A549 (cell line): Measurements from ENCODE around the gene KRT34. TPM values are rescaled to one million over a fixed set of nuclear protein-coding genes. Genes with fewer than 3 reads are reported as not detected.

Experiments
- ATAC-seq, 2 experiments: fragments of 200-7000 bp in 1 of 2; fragments of >200 bp in 1 of 2; cut with Nextera tagmentation in 1 of 2; cut with Tn5 transposase in 1 of 2; 3 replicates each; pipeline versions ENCODE4 v1.8.0 to v1.9.1; 2018 to 2020; ENCODE audit warnings: mild to moderate bottlenecking in 1 of 2, moderate library complexity in 1 of 2
- CTCF ChIA-PET: fragments of 300-600 bp; sonication (Branson Sonifier 250); formaldehyde crosslinking; extraction: SDS; loops from one replicate; lab custom pipeline; 2021; ENCODE audit warnings: antibody characterized with exemption, inconsistent platforms; lab: Yijun Ruan, JAX
- POLR2A ChIA-PET: fragments of 350-600 bp; formaldehyde crosslinking; extraction: SDS; loops from one replicate; lab custom pipeline; 2021; ENCODE audit warnings: antibody characterized with exemption, inconsistent platforms; lab: Yijun Ruan, JAX
- DNase-seq, 2 experiments: peaks; one replicate each; pipeline versions ENCODE4 v3.0.0 to v3.0.0-alpha.2; 2011 to 2016; ENCODE audit warnings: low read depth in 1 of 2, low spot score in 1 of 2
- FAIRE-seq: peaks from 2 replicates; lab custom pipeline; 2011; peaks lifted over from hg19 to GRCh38; lab: Jason Lieb, UNC
- H3K27ac ChIP-seq, 2 experiments: fragments of >200 bp; sonication (Bioruptor Twin); formaldehyde crosslinking; 3 replicates each; pipeline ENCODE4 v1.5.1; 2016 to 2017
- H3K4me1 ChIP-seq: fragments of >200 bp; sonication (Bioruptor Twin); formaldehyde crosslinking; 3 replicates; pipeline ENCODE4 v1.6.1; 2016
- H3K4me2 ChIP-seq: fragments of >200 bp; sonication (Bioruptor Twin); formaldehyde crosslinking; 3 replicates; pipeline ENCODE4 v1.6.1; 2016
- H3K4me3 ChIP-seq: fragments of >200 bp; sonication (Bioruptor Twin); formaldehyde crosslinking; 3 replicates; pipeline ENCODE4 v1.5.1; 2016
- H3K9me3 ChIP-seq: fragments of >200 bp; sonication (Bioruptor Twin); formaldehyde crosslinking; 3 replicates; pipeline ENCODE4 v1.6.1; 2016
- BHLHE40 ChIP-seq: IDR thresholded peaks from 2 replicates; pipeline ENCODE4 v1.6.1; 2012; ENCODE audit warnings: low read depth, low read length, inconsistent platforms
- CBX2 ChIP-seq: fragments of 200-600 bp; sonication (generic); IDR thresholded peaks from 2 replicates; pipeline ENCODE4 v1.6.1; 2016; ENCODE audit warnings: low read depth, mild to moderate bottlenecking, borderline replicate concordance
- CEBPB ChIP-seq, 2 experiments: fragments of >200 bp in 1 of 2; sonication (Bioruptor Twin) in 1 of 2; formaldehyde crosslinking in 1 of 2; IDR thresholded peaks; 2 replicates each; pipeline ENCODE4 v1.6.1; 2012 to 2016
- CTCF ChIP-seq: fragments of >200 bp; sonication (Bioruptor Twin); formaldehyde crosslinking; IDR thresholded peaks from 3 replicates; pipeline ENCODE4 v1.5.1; 2016
- ESRRA ChIP-seq: fragments of 150-350 bp; IDR thresholded peaks from 2 replicates; pipeline ENCODE4 v1.6.1; 2014; ENCODE audit warnings: mild to moderate bottlenecking, low read length, borderline replicate concordance
- FOSB ChIP-seq: fragments of 250-450 bp; sonication (Bioruptor Pico); IDR thresholded peaks from 2 replicates; pipeline ENCODE4 v1.5.0; 2020; ENCODE audit warnings: mild to moderate bottlenecking, moderate library complexity
- FOXS1 ChIP-seq: fragments of 250-450 bp; sonication (Bioruptor Pico); IDR thresholded peaks from 2 replicates; pipeline ENCODE4 v1.5.0; 2020; ENCODE audit warnings: mild to moderate bottlenecking, moderate library complexity
- HDAC2 ChIP-seq: fragments of 200-600 bp; sonication (generic); IDR thresholded peaks from 2 replicates; pipeline ENCODE4 v1.6.1; 2016
- KDM5A ChIP-seq: fragments of 200-600 bp; sonication (generic); IDR thresholded peaks from 2 replicates; pipeline ENCODE4 v1.6.1; 2016; ENCODE audit warnings: antibody characterized with exemption, mild to moderate bottlenecking
- MAZ ChIP-seq: fragments of 150-350 bp; IDR thresholded peaks from 2 replicates; pipeline ENCODE4 v1.6.1; 2014; ENCODE audit warnings: antibody characterized with exemption, low read depth, low read length, borderline replicate concordance
- NFE2L2 ChIP-seq: fragments of 150-350 bp; conservative IDR thresholded peaks from 2 replicates; pipeline ENCODE4 v1.6.1; 2014; ENCODE audit warnings: low read length
- POLR2A ChIP-seq: IDR thresholded peaks from 2 replicates; pipeline ENCODE4 v1.6.1; 2012; ENCODE audit warnings: mild to moderate bottlenecking, low read length
- SMC3 ChIP-seq: fragments of >200 bp; sonication (Bioruptor Twin); formaldehyde crosslinking; IDR thresholded peaks from 3 replicates; pipeline ENCODE4 v1.6.1; 2018; ENCODE audit warnings: inconsistent platforms
- TFCP2L1 ChIP-seq: fragments of 250-450 bp; sonication (Bioruptor Pico); IDR thresholded peaks from 2 replicates; pipeline ENCODE4 v1.5.0; 2021; ENCODE audit warnings: mild to moderate bottlenecking
- ZC3H11A ChIP-seq: fragments of 450-650 bp; IDR thresholded peaks from 2 replicates; pipeline ENCODE4 v1.6.1; 2014; ENCODE audit warnings: antibody characterized with exemption, mild to moderate bottlenecking
- WGBS: methylation state at CpG from one replicate; pipeline ENCODE4 v1.1.6; 2017; ENCODE audit errors: missing lambda C conversion rate; 5-methylcytosine and 5-hydroxymethylcytosine counted together
- polyA plus RNA-seq, 4 experiments: library from polyadenylated mRNA; depleted of rRNA in 3 of 4; stranded (reverse); fragments of >200 nt; fragmentation: RNase III in 1 of 4; extraction: RNeasy Plus Mini Kit Qiagen cat#74134 plus additional on column Dnase treatment in 1 of 4; gene quantifications; 2 replicates in 3 of 4; 3 replicates in 1 of 4; pipeline ENCODE4 v1.2.3, GENCODE V29; 2011 to 2017
- TF ChIP-seq, protein P1 (sequence below): fragments of 250-450 bp; sonication (Bioruptor Pico); IDR thresholded peaks from 2 replicates; pipeline ENCODE4 v1.5.0; 2021; ENCODE audit warnings: mild to moderate bottlenecking, moderate library complexity, borderline replicate concordance
- TF ChIP-seq, protein P2 (sequence below): IDR thresholded peaks from 2 replicates; pipeline ENCODE4 v1.6.1; 2012
- TF ChIP-seq, protein P3 (sequence below): fragments of 200-600 bp; sonication (generic); IDR thresholded peaks from 2 replicates; pipeline ENCODE4 v1.6.1; 2016; ENCODE audit warnings: antibody characterized with exemption, mild to moderate bottlenecking, moderate library complexity

Gene KRT34
- polyA plus RNA-seq, 2 of the 4 experiments (the other 2 are of a cell fraction): 0.09 to 0.23 TPM

GRCh38 chr17:41328207-41328606, 53.9 kb downstream of the KRT34 start:
- Histone ChIP-seq H3K27ac (no peak overlapping the region), H3K4me2 (no peak overlapping the region), H3K4me3 (no peak overlapping the region), H3K9me3 (no peaks in the 10 kb centered on the region), H3K4me1 (no peaks in the 10 kb centered on the region)
- POLR2A ChIA-PET: no interaction called here
- ATAC-seq (no peak), DNase-seq (no peak), FAIRE-seq (no peak)
- CTCF ChIA-PET: interaction anchor here (0.8 to 5.3 kb wide), 25 partner anchors 10 to 525 kb away, joined by 3 to 40 read pairs (median 9); partner anchors contain the start of gene KRTAP17-1
- TF ChIP-seq MAZ: no peak
- TF ChIP-seq NFE2L2: no peak
- TF ChIP-seq FOSB: no peak
- TF ChIP-seq FOXS1 (CRISPR knock-in tag): no peak
- no peak for TF ChIP-seq TFCP2L1 (CRISPR knock-in tag)
- no peak for TF ChIP-seq CEBPB (IDR thresholded peaks at IDR 0.05)
- TF ChIP-seq SMC3: no peak
- no peak for TF ChIP-seq CTCF
- TF ChIP-seq, protein P1, sequence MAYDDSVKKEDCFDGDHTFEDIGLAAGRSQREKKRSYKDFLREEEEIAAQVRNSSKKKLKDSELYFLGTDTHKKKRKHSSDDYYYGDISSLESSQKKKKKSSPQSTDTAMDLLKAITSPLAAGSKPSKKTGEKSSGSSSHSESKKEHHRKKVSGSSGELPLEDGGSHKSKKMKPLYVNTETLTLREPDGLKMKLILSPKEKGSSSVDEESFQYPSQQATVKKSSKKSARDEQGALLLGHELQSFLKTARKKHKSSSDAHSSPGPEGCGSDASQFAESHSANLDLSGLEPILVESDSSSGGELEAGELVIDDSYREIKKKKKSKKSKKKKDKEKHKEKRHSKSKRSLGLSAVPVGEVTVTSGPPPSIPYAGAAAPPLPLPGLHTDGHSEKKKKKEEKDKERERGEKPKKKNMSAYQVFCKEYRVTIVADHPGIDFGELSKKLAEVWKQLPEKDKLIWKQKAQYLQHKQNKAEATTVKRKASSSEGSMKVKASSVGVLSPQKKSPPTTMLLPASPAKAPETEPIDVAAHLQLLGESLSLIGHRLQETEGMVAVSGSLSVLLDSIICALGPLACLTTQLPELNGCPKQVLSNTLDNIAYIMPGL (CRISPR knock-in tag): no peak
- TF ChIP-seq, protein P2, sequence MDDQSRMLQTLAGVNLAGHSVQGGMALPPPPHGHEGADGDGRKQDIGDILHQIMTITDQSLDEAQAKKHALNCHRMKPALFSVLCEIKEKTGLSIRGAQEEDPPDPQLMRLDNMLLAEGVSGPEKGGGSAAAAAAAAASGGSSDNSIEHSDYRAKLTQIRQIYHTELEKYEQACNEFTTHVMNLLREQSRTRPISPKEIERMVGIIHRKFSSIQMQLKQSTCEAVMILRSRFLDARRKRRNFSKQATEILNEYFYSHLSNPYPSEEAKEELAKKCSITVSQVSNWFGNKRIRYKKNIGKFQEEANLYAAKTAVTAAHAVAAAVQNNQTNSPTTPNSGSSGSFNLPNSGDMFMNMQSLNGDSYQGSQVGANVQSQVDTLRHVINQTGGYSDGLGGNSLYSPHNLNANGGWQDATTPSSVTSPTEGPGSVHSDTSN: no peak
- TF ChIP-seq POLR2A: no peak
- TF ChIP-seq CBX2: no peak
- TF ChIP-seq ZC3H11A: no peak
- no peak for TF ChIP-seq ESRRA
- TF ChIP-seq, protein P3, sequence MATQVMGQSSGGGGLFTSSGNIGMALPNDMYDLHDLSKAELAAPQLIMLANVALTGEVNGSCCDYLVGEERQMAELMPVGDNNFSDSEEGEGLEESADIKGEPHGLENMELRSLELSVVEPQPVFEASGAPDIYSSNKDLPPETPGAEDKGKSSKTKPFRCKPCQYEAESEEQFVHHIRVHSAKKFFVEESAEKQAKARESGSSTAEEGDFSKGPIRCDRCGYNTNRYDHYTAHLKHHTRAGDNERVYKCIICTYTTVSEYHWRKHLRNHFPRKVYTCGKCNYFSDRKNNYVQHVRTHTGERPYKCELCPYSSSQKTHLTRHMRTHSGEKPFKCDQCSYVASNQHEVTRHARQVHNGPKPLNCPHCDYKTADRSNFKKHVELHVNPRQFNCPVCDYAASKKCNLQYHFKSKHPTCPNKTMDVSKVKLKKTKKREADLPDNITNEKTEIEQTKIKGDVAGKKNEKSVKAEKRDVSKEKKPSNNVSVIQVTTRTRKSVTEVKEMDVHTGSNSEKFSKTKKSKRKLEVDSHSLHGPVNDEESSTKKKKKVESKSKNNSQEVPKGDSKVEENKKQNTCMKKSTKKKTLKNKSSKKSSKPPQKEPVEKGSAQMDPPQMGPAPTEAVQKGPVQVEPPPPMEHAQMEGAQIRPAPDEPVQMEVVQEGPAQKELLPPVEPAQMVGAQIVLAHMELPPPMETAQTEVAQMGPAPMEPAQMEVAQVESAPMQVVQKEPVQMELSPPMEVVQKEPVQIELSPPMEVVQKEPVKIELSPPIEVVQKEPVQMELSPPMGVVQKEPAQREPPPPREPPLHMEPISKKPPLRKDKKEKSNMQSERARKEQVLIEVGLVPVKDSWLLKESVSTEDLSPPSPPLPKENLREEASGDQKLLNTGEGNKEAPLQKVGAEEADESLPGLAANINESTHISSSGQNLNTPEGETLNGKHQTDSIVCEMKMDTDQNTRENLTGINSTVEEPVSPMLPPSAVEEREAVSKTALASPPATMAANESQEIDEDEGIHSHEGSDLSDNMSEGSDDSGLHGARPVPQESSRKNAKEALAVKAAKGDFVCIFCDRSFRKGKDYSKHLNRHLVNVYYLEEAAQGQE: no peak
- no peak for TF ChIP-seq HDAC2
- no peak for TF ChIP-seq BHLHE40
- no peak for TF ChIP-seq KDM5A
- WGBS: 89% methylated on average over 7 of the region's 7 CpGs

Other genes starting within 250 kb of the KRT34 start
Only the 30 nearest of the 32 such genes appear.
- gene KRTAP4-5, start 232.5 kb downstream of the KRT34 start, polyA plus RNA-seq (2011; rRNA removed): not detected in 2 replicates
- gene KRTAP4-5, start 232.5 kb downstream of the KRT34 start, polyA plus RNA-seq (2017; fragmentation: RNase III; extraction: RNeasy Plus Mini Kit Qiagen cat#74134 plus additional on column Dnase treatment): not detected in 3 replicates
- not detected in 2 replicates for gene KRTAP4-4, start 221.6 kb downstream of the KRT34 start, polyA plus RNA-seq (2011; rRNA removed)
- not detected in 3 replicates for gene KRTAP4-4, start 221.6 kb downstream of the KRT34 start, polyA plus RNA-seq (2017; fragmentation: RNase III; extraction: RNeasy Plus Mini Kit Qiagen cat#74134 plus additional on column Dnase treatment)
- gene KRTAP4-3, start 214.1 kb downstream of the KRT34 start, polyA plus RNA-seq (2011; rRNA removed): not detected in 2 replicates
- gene KRTAP4-3, start 214.1 kb downstream of the KRT34 start, polyA plus RNA-seq (2017; fragmentation: RNase III; extraction: RNeasy Plus Mini Kit Qiagen cat#74134 plus additional on column Dnase treatment): not detected in 3 replicates
- not detected in 2 replicates for gene KRTAP4-2, start 204.1 kb downstream of the KRT34 start, polyA plus RNA-seq (2011; rRNA removed)
- not detected in 3 replicates for gene KRTAP4-2, start 204.1 kb downstream of the KRT34 start, polyA plus RNA-seq (2017; fragmentation: RNase III; extraction: RNeasy Plus Mini Kit Qiagen cat#74134 plus additional on column Dnase treatment)
- 0.32 TPM in 2 replicates for gene KRTAP4-1, start 197.4 kb downstream of the KRT34 start, polyA plus RNA-seq (2011; rRNA removed)
- gene KRTAP4-1, start 197.4 kb downstream of the KRT34 start, polyA plus RNA-seq (2017; fragmentation: RNase III; extraction: RNeasy Plus Mini Kit Qiagen cat#74134 plus additional on column Dnase treatment): 0.12 TPM in 2 of 3 replicates, not detected in the other
- gene KRTAP9-1, start 192.4 kb downstream of the KRT34 start, polyA plus RNA-seq (2011; rRNA removed): not detected in 2 replicates
- gene KRTAP9-1, start 192.4 kb downstream of the KRT34 start, polyA plus RNA-seq (2017; fragmentation: RNase III; extraction: RNeasy Plus Mini Kit Qiagen cat#74134 plus additional on column Dnase treatment): not detected in 3 replicates
- not detected in 2 replicates for gene KRTAP9-2, start 155.7 kb downstream of the KRT34 start, polyA plus RNA-seq (2011; rRNA removed)
- gene KRTAP9-2, start 155.7 kb downstream of the KRT34 start, polyA plus RNA-seq (2017; fragmentation: RNase III; extraction: RNeasy Plus Mini Kit Qiagen cat#74134 plus additional on column Dnase treatment): not detected in 3 replicates
- gene KRTAP9-3, start 149.9 kb downstream of the KRT34 start, polyA plus RNA-seq (2011; rRNA removed): not detected in 2 replicates
- gene KRTAP9-3, start 149.9 kb downstream of the KRT34 start, polyA plus RNA-seq (2017; fragmentation: RNase III; extraction: RNeasy Plus Mini Kit Qiagen cat#74134 plus additional on column Dnase treatment): not detected in 3 replicates
- gene KRTAP9-8, start 144.3 kb downstream of the KRT34 start, polyA plus RNA-seq (2011; rRNA removed): not detected in 2 replicates
- not detected in 3 replicates for gene KRTAP9-8, start 144.3 kb downstream of the KRT34 start, polyA plus RNA-seq (2017; fragmentation: RNase III; extraction: RNeasy Plus Mini Kit Qiagen cat#74134 plus additional on column Dnase treatment)
- not detected in 2 replicates for gene KRTAP9-4, start 132.6 kb downstream of the KRT34 start, polyA plus RNA-seq (2011; rRNA removed)
- gene KRTAP9-4, start 132.6 kb downstream of the KRT34 start, polyA plus RNA-seq (2017; fragmentation: RNase III; extraction: RNeasy Plus Mini Kit Qiagen cat#74134 plus additional on column Dnase treatment): not detected in 3 replicates
- gene KRTAP9-9, start 126.9 kb downstream of the KRT34 start, polyA plus RNA-seq (2011; rRNA removed): not detected in 2 replicates
- gene KRTAP9-9, start 126.9 kb downstream of the KRT34 start, polyA plus RNA-seq (2017; fragmentation: RNase III; extraction: RNeasy Plus Mini Kit Qiagen cat#74134 plus additional on column Dnase treatment): not detected in 3 replicates
- not detected in 2 replicates for gene KRTAP9-6, start 116.9 kb downstream of the KRT34 start, polyA plus RNA-seq (2011; rRNA removed)
- not detected in 3 replicates for gene KRTAP9-6, start 116.9 kb downstream of the KRT34 start, polyA plus RNA-seq (2017; fragmentation: RNase III; extraction: RNeasy Plus Mini Kit Qiagen cat#74134 plus additional on column Dnase treatment)
- gene KRTAP9-7, start 106.6 kb downstream of the KRT34 start, polyA plus RNA-seq (2011; rRNA removed): not detected in 2 replicates
- gene KRTAP9-7, start 106.6 kb downstream of the KRT34 start, polyA plus RNA-seq (2017; fragmentation: RNase III; extraction: RNeasy Plus Mini Kit Qiagen cat#74134 plus additional on column Dnase treatment): not detected in 3 replicates
- gene KRTAP29-1, start 79.5 kb downstream of the KRT34 start, polyA plus RNA-seq (2011; rRNA removed): not detected in 2 replicates
- gene KRTAP29-1, start 79.5 kb downstream of the KRT34 start, polyA plus RNA-seq (2017; fragmentation: RNase III; extraction: RNeasy Plus Mini Kit Qiagen cat#74134 plus additional on column Dnase treatment): not detected in 3 replicates
- gene KRTAP16-1, start 73.0 kb downstream of the KRT34 start, polyA plus RNA-seq (2011; rRNA removed): not detected in 2 replicates
- gene KRTAP16-1, start 73.0 kb downstream of the KRT34 start, polyA plus RNA-seq (2017; fragmentation: RNase III; extraction: RNeasy Plus Mini Kit Qiagen cat#74134 plus additional on column Dnase treatment): not detected in 3 replicates
- not detected in 2 replicates for gene KRTAP17-1, start 66.6 kb downstream of the KRT34 start, polyA plus RNA-seq (2011; rRNA removed)
- not detected in 3 replicates for gene KRTAP17-1, start 66.6 kb downstream of the KRT34 start, polyA plus RNA-seq (2017; fragmentation: RNase III; extraction: RNeasy Plus Mini Kit Qiagen cat#74134 plus additional on column Dnase treatment)
- gene KRT33A, start 31.5 kb downstream of the KRT34 start, polyA plus RNA-seq (2011; rRNA removed): not detected in 2 replicates
- not detected in 3 replicates for gene KRT33A, start 31.5 kb downstream of the KRT34 start, polyA plus RNA-seq (2017; fragmentation: RNase III; extraction: RNeasy Plus Mini Kit Qiagen cat#74134 plus additional on column Dnase treatment)
- gene KRT33B, start 12.5 kb downstream of the KRT34 start, polyA plus RNA-seq (2011; rRNA removed): not detected in 2 replicates
- 0.05 to 0.08 TPM in 2 of 3 replicates, not detected in the other for gene KRT33B, start 12.5 kb downstream of the KRT34 start, polyA plus RNA-seq (2017; fragmentation: RNase III; extraction: RNeasy Plus Mini Kit Qiagen cat#74134 plus additional on column Dnase treatment)
- gene KRT31, start 15.3 kb upstream of the KRT34 start, polyA plus RNA-seq (2011; rRNA removed): not detected in 2 replicates
- gene KRT31, start 15.3 kb upstream of the KRT34 start, polyA plus RNA-seq (2017; fragmentation: RNase III; extraction: RNeasy Plus Mini Kit Qiagen cat#74134 plus additional on column Dnase treatment): not detected in 3 replicates
- not detected in 2 replicates for gene KRT37, start 42.3 kb upstream of the KRT34 start, polyA plus RNA-seq (2011; rRNA removed)
- gene KRT37, start 42.3 kb upstream of the KRT34 start, polyA plus RNA-seq (2017; fragmentation: RNase III; extraction: RNeasy Plus Mini Kit Qiagen cat#74134 plus additional on column Dnase treatment): not detected in 3 replicates
- not detected in 2 replicates for gene KRT38, start 58.7 kb upstream of the KRT34 start, polyA plus RNA-seq (2011; rRNA removed)
- gene KRT38, start 58.7 kb upstream of the KRT34 start, polyA plus RNA-seq (2017; fragmentation: RNase III; extraction: RNeasy Plus Mini Kit Qiagen cat#74134 plus additional on column Dnase treatment): not detected in 3 replicates
- gene KRT32, start 85.1 kb upstream of the KRT34 start, polyA plus RNA-seq (2011; rRNA removed): not detected in 2 replicates
- not detected in 3 replicates for gene KRT32, start 85.1 kb upstream of the KRT34 start, polyA plus RNA-seq (2017; fragmentation: RNase III; extraction: RNeasy Plus Mini Kit Qiagen cat#74134 plus additional on column Dnase treatment)
- gene KRT35, start 98.8 kb upstream of the KRT34 start, polyA plus RNA-seq (2011; rRNA removed): not detected in 2 replicates
- not detected in 3 replicates for gene KRT35, start 98.8 kb upstream of the KRT34 start, polyA plus RNA-seq (2017; fragmentation: RNase III; extraction: RNeasy Plus Mini Kit Qiagen cat#74134 plus additional on column Dnase treatment)
- not detected in 2 replicates for gene KRT36, start 107.6 kb upstream of the KRT34 start, polyA plus RNA-seq (2011; rRNA removed)
- not detected in 3 replicates for gene KRT36, start 107.6 kb upstream of the KRT34 start, polyA plus RNA-seq (2017; fragmentation: RNase III; extraction: RNeasy Plus Mini Kit Qiagen cat#74134 plus additional on column Dnase treatment)
- 0.06 and 0.08 TPM in 2 replicates for gene KRT13, start 123.3 kb upstream of the KRT34 start, polyA plus RNA-seq (2011; rRNA removed)
- not detected in 3 replicates for gene KRT13, start 123.3 kb upstream of the KRT34 start, polyA plus RNA-seq (2017; fragmentation: RNase III; extraction: RNeasy Plus Mini Kit Qiagen cat#74134 plus additional on column Dnase treatment)
- gene KRT15, start 136.6 kb upstream of the KRT34 start, polyA plus RNA-seq (2011; rRNA removed): 2.1 and 2.6 TPM in 2 replicates
- gene KRT15, start 136.6 kb upstream of the KRT34 start, polyA plus RNA-seq (2017; fragmentation: RNase III; extraction: RNeasy Plus Mini Kit Qiagen cat#74134 plus additional on column Dnase treatment): 0.54 to 1.4 TPM (median 0.62 TPM) in 3 replicates
- gene KRT19, start 146.0 kb upstream of the KRT34 start, polyA plus RNA-seq (2011; rRNA removed): 23.8 and 26.2 TPM in 2 replicates
- gene KRT19, start 146.0 kb upstream of the KRT34 start, polyA plus RNA-seq (2017; fragmentation: RNase III; extraction: RNeasy Plus Mini Kit Qiagen cat#74134 plus additional on column Dnase treatment): 27.8 to 31.2 TPM (median 29.9 TPM) in 3 replicates
- not detected in 2 replicates for gene KRT9, start 189.8 kb upstream of the KRT34 start, polyA plus RNA-seq (2011; rRNA removed)
- gene KRT9, start 189.8 kb upstream of the KRT34 start, polyA plus RNA-seq (2017; fragmentation: RNase III; extraction: RNeasy Plus Mini Kit Qiagen cat#74134 plus additional on column Dnase treatment): not detected in 3 replicates
- gene KRT14, start 204.6 kb upstream of the KRT34 start, polyA plus RNA-seq (2011; rRNA removed): 0.04 TPM in 1 of 2 replicates, not detected in the other
- 0.07 to 0.10 TPM (median 0.09 TPM) in 3 replicates for gene KRT14, start 204.6 kb upstream of the KRT34 start, polyA plus RNA-seq (2017; fragmentation: RNase III; extraction: RNeasy Plus Mini Kit Qiagen cat#74134 plus additional on column Dnase treatment)
- gene KRT16, start 230.5 kb upstream of the KRT34 start, polyA plus RNA-seq (2011; rRNA removed): 0.21 and 0.28 TPM in 2 replicates
- 0.44 TPM in 1 of 3 replicates, not detected in the others for gene KRT16, start 230.5 kb upstream of the KRT34 start, polyA plus RNA-seq (2017; fragmentation: RNase III; extraction: RNeasy Plus Mini Kit Qiagen cat#74134 plus additional on column Dnase treatment)